ENCODE measurements around the gene NKX1-2.
"Not testable (repeated sequence)": the region's sequence is repeated elsewhere in the genome, so short reads cannot be mapped to it uniquely, and the experiment has no call there.

NKX1-2 gene

GRCh38 chr10:124449170-124450011 is 444 bp downstream of the NKX1-2 start:
- DNase-seq (ENCODE audit: low spot score), result no peak

- no peak for DNase-seq (ENCODE audit: low spot score)
These were observed 1.1 kb downstream of the NKX1-2 start for GRCh38 chr10:124448696-124449169.

GRCh38 chr10:124447751-124448466 is 1.9 kb downstream of the NKX1-2 start:
- no peak for DNase-seq (ENCODE audit: low spot score)

- DNase-seq (ENCODE audit: low spot score), result no peak
These were observed 2.7 kb downstream of the NKX1-2 start for GRCh38 chr10:124446830-124447750.

GRCh38 chr10:124441694-124442093 is 8.1 kb downstream of the NKX1-2 start:
- DNase-seq (ENCODE audit: low spot score), result not testable (repeated sequence)

- DNase-seq (ENCODE audit: low spot score), result no peak
These were observed 13.6 kb downstream of the NKX1-2 start for GRCh38 chr10:124436191-124436638.

GRCh38 chr10:124435683-124436082 is 14.2 kb downstream of the NKX1-2 start:
- not testable (repeated sequence) for DNase-seq (ENCODE audit: low spot score)

GRCh38 chr10:124433461-124433860 is 16.4 kb downstream of the NKX1-2 start:
- DNase-seq (ENCODE audit: low spot score), result no peak

GRCh38 chr10:124430077-124430476 is 19.8 kb downstream of the NKX1-2 start:
- DNase-seq (ENCODE audit: low spot score), result no peak

- no peak for DNase-seq (ENCODE audit: low spot score)
These were observed 20.3 kb downstream of the NKX1-2 start for GRCh38 chr10:124429576-124429975.

- DNase-seq (ENCODE audit: low spot score), result no peak
These were observed 21.5 kb downstream of the NKX1-2 start for GRCh38 chr10:124428207-124428777.

GRCh38 chr10:124425227-124425962 is 24.4 kb downstream of the NKX1-2 start:
- no peak for DNase-seq (ENCODE audit: low spot score)

GRCh38 chr10:124423813-124424212 is 26.0 kb downstream of the NKX1-2 start:
- DNase-seq (ENCODE audit: low spot score), result no peak

GRCh38 chr10:124422742-124423141 is 27.1 kb downstream of the NKX1-2 start:
- no peak for DNase-seq (ENCODE audit: low spot score)

- no peak for DNase-seq (ENCODE audit: low spot score)
These were observed 29.6 kb downstream of the NKX1-2 start for GRCh38 chr10:124420254-124420653.

GRCh38 chr10:124419635-124420034 is 30.2 kb downstream of the NKX1-2 start:
- no peak for DNase-seq (ENCODE audit: low spot score)

- peak; percentile 84 for DNase-seq (ENCODE audit: low spot score)
These were observed 30.9 kb downstream of the NKX1-2 start, which contains the start of gene OAT for GRCh38 chr10:124418726-124419501. TSS of gene OAT (minus strand) at chr10:124418923. CDS start at chr10:124412171, 6,752 bp downstream.

- DNase-seq (ENCODE audit: low spot score), result peak; percentile 24
These were observed 31.7 kb downstream of the NKX1-2 start for GRCh38 chr10:124417895-124418725.

GRCh38 chr10:124416733-124417132 is 33.1 kb downstream of the NKX1-2 start:
- DNase-seq (ENCODE audit: low spot score), result peak; percentile 46

All from HuH-7.5 (cell line).